Heart left ventricle (tissue), 13 donors: ENCODE measurements around the gene KCNQ1.

Source experiments
- CTCF ChIP-seq, 12 donors: fragments of 200-600 bp; sonication (generic) in 4 of 12; IDR thresholded peaks; one replicate each; pipeline versions ENCODE4 v1.5.0 to v1.8.0; 2018 to 2022; ENCODE audit warnings: antibody characterized with exemption in 12 of 12, mild to moderate bottlenecking in 5 of 12
- POLR2A ChIP-seq, 2 donors: fragments of 450-650 bp; IDR thresholded peaks; one replicate each; pipeline ENCODE4 v1.6.1; 2017; ENCODE audit warnings: antibody characterized with exemption in 2 of 2, mild to moderate bottlenecking in 2 of 2, moderate library complexity in 2 of 2
- donor health status: ischemic (EF 13 %, LVEDD 7.1; RV severe dilation, severe dysfunction).
- donor health status: DM: no; HTN: yes; CAD: no.
- donor health status: DM: no; HTN: no; CAD: no.
- donor health status: ischemic (EF 25% LVEDD 6.9; RV normal size, moderate dysfunction).
- donor health status: ischemic (EF 25% LVEDD 5.7; RV mildly dilated, moderate dysfunction).
- donor health status: ischemic (EF 35%, LVEDD 5.7; RV mildly dilated, moderate dysfunction).
- donor health status: nonischemic (EF 11% LVEDD 7.7; RV severe dilation, severe dysfunction).
- donor health status: DM: yes; HTN: yes; CAD: no.
- donor health status: PGD.
- donor health status: ischemic (EF 29% LVEDD 5.4; RV normal size, mild dysfunction).
- donor health status: nonischemic (EF 23%, LVEDD 6.1; RV moderate dilation, normal function).

- TF ChIP-seq CTCF (IDR thresholded peaks at IDR 0.05), result no peak
- TF ChIP-seq POLR2A (IDR thresholded peaks at IDR 0.05), result no peak
These were observed 28.7 kb downstream of the KCNQ1 start for GRCh38 chr11:2473361-2474058.
